GM12878 (cell line): ENCODE results near the gene NLGN1. TPM values are rescaled to one million over a fixed set of nuclear protein-coding genes. Genes with fewer than 3 reads are reported as not detected.

Experiments
- ATAC-seq: fragments of 200-7000 bp; cut with Tn5 transposase; 3 replicates; pipeline ENCODE4 v1.9.1; 2020; ENCODE audit warnings: mild to moderate bottlenecking, moderate library complexity
- BruUV-seq: library from RNA; stranded (reverse); fragments of 400-500 nt; replicated peaks from 2 replicates; lab custom pipeline; 2021; lab: Mats Ljungman, UMichigan
- CTCF ChIA-PET: fragments of 300-600 bp; sonication (Branson Sonifier 250); formaldehyde crosslinking; extraction: SDS; loops from one replicate; lab custom pipeline; 2021; ENCODE audit warnings: inconsistent platforms; lab: Yijun Ruan, JAX
- POLR2A ChIA-PET: fragments of 350-600 bp; formaldehyde crosslinking; extraction: SDS; loops from one replicate; lab custom pipeline; 2021; ENCODE audit warnings: inconsistent platforms; lab: Charles Lee
- RAD21 ChIA-PET: fragments of 300-600 bp; sonication (Branson Sonifier 250); formaldehyde crosslinking; loops from one replicate; lab custom pipeline; 2023; ENCODE audit warnings: antibody characterized with exemption; ENCODE audit not compliant: unreplicated experiment; lab: Charles Lee
- SMC1A ChIA-PET: fragments of 300-600 bp; sonication (Branson Sonifier 250); formaldehyde crosslinking; loops from one replicate; lab custom pipeline; 2023; ENCODE audit not compliant: unreplicated experiment, uncharacterized antibody; lab: Charles Lee
- DNase-seq: peaks from one replicate; pipeline ENCODE4 v3.0.0-alpha.2; 2011; ENCODE audit warnings: low read depth, low spot score
- FAIRE-seq: peaks from 3 replicates; lab custom pipeline; 2011; peaks lifted over from hg19 to GRCh38; lab: Jason Lieb, UNC
- H2AFZ ChIP-seq: 2 replicates; pipeline ENCODE4 v1.6.0; 2011; ENCODE audit warnings: low read depth, low read length, control low read depth; ENCODE audit not compliant: control insufficient read depth
- H3K27ac ChIP-seq: 2 replicates; pipeline ENCODE4 v1.5.1; 2011; ENCODE audit warnings: control low read depth; ENCODE audit not compliant: control insufficient read depth, insufficient read depth
- H3K27me3 ChIP-seq, 2 experiments: replicated peaks in 1 of 2; 2 replicates each; pipeline versions ENCODE4 v1.6.0 to v1.6.1; 2011; ENCODE audit warnings: low read length in 1 of 2; ENCODE audit not compliant: control insufficient read depth in 2 of 2, insufficient read depth in 2 of 2
- H3K36me3 ChIP-seq, 2 experiments: 2 replicates each; pipeline ENCODE4 v1.5.1; 2011; ENCODE audit warnings: low read length in 1 of 2; ENCODE audit not compliant: control insufficient read depth in 2 of 2, insufficient read depth in 2 of 2
- H3K4me1 ChIP-seq: 2 replicates; pipeline ENCODE4 v1.6.1; 2011; ENCODE audit warnings: mild to moderate bottlenecking, low read length, moderate library complexity, mixed read lengths; ENCODE audit not compliant: control insufficient read depth, insufficient read depth
- H3K4me2 ChIP-seq: 2 replicates; pipeline ENCODE4 v1.6.0; 2011; ENCODE audit warnings: control low read depth; ENCODE audit not compliant: control insufficient read depth, insufficient read depth
- H3K4me3 ChIP-seq: fragments of 200-600 bp; sonication (generic); 2 replicates; pipeline ENCODE4 v1.5.1; 2016
- H3K79me2 ChIP-seq: 2 replicates; pipeline ENCODE4 v1.6.0; 2011; ENCODE audit warnings: low read length; ENCODE audit not compliant: control insufficient read depth, insufficient read depth
- H3K9ac ChIP-seq: 2 replicates; pipeline ENCODE4 v1.8.0; 2011; ENCODE audit warnings: low read length, control low read depth, mixed read lengths; ENCODE audit not compliant: control insufficient read depth, insufficient read depth
- H3K9me3 ChIP-seq: replicated peaks from 3 replicates; pipeline ENCODE4 v1.5.1; 2011; ENCODE audit warnings: mild to moderate bottlenecking, low read length; ENCODE audit not compliant: control insufficient read depth, insufficient read depth
- H4K20me1 ChIP-seq: 2 replicates; pipeline ENCODE4 v1.6.0; 2011; ENCODE audit not compliant: control insufficient read depth, insufficient read depth
- IKZF2 ChIP-seq, 2 experiments: fragments of 450-650 bp; IDR thresholded peaks; 2 replicates each; pipeline ENCODE4 v1.6.1; 2017; ENCODE audit warnings: mild to moderate bottlenecking in 2 of 2, moderate library complexity in 2 of 2
- JUNB ChIP-seq: IDR thresholded peaks from 2 replicates; pipeline ENCODE4 v1.6.1; 2016; ENCODE audit warnings: antibody characterized with exemption, mild to moderate bottlenecking
- MEF2A ChIP-seq: IDR thresholded peaks from 2 replicates; pipeline ENCODE4 v1.6.1; 2011; ENCODE audit warnings: low read depth, mild to moderate bottlenecking, low read length, moderate library complexity; ENCODE audit not compliant: insufficient read depth
- ZBTB11 ChIP-seq: fragments of 450-650 bp; formaldehyde crosslinking; IDR thresholded peaks from 2 replicates; pipeline ENCODE4 v1.5.0; 2022; ENCODE audit warnings: mild to moderate bottlenecking, missing genetic modification characterization
- ZZZ3 ChIP-seq: IDR thresholded peaks from 2 replicates; pipeline ENCODE4 v1.6.1; 2011; ENCODE audit warnings: low read depth; ENCODE audit not compliant: control insufficient read depth, insufficient read length
- WGBS: methylation state at CpG from one replicate; pipeline ENCODE4 v1.1.6; 2016; ENCODE audit warnings: low lambda C conversion rate; ENCODE audit not compliant: insufficient replicate concordance, insufficient coverage; ENCODE audit errors: missing lambda C conversion rate; 5-methylcytosine and 5-hydroxymethylcytosine counted together
- in situ Hi-C: fragments of 300-500 bp; cut with MboI; formaldehyde crosslinking; loops from 9 replicates; pipeline ENCODE4 v1.14.3; 2018; ENCODE audit warnings: mixed read lengths
- intact Hi-C: fragments of 100-400 bp; cut with micrococcal nuclease; formaldehyde crosslinking; loops from one replicate; pipeline ENCODE4 v1.14.2; 2022; ENCODE audit not compliant: unreplicated experiment
- polyA plus RNA-seq, 11 experiments: library from polyadenylated mRNA; depleted of rRNA in 4 of 11; unstranded in 6 of 11; stranded (reverse) in 5 of 11; fragments of >200 nt; fragmentation: Nextera tagmentation in 4 of 11; fragmentation: Illumina TruSeq in 1 of 11; extraction: Ambion mirVana in 4 of 11; extraction: Trizol in 1 of 11; gene quantifications; 1 replicate in 1 of 11; 2 replicates in 10 of 11; pipeline versions ENCODE4 v1.2.1 to v1.2.3, GENCODE V29; 2011 to 2016; ENCODE audit warnings: inconsistent platforms in 2 of 11, missing spikeins in 2 of 11, low read depth in 1 of 11
- total RNA-seq, 4 experiments: library from RNA; depleted of rRNA in 3 of 4; stranded (reverse); fragments of >200 nt in 3 of 4; fragmentation: Illumina TruSeq in 1 of 4; extraction: Trizol in 1 of 4; gene quantifications; 2 replicates each; pipeline versions ENCODE4 v1.2.1 to v1.2.3, GENCODE V29; 2013 to 2021
- TF ChIP-seq, protein P1 (sequence below): IDR thresholded peaks from 2 replicates; pipeline ENCODE4 v1.6.1; 2011; ENCODE audit warnings: low read depth, low read length, improper control_type of control experiment, borderline replicate concordance

Gene NLGN1
- total and polyA plus RNA-seq, 10 of the 15 experiments (the other 5 are each of a cell fraction or from before 2014, with no cell fraction given) = not detected

DNA sequence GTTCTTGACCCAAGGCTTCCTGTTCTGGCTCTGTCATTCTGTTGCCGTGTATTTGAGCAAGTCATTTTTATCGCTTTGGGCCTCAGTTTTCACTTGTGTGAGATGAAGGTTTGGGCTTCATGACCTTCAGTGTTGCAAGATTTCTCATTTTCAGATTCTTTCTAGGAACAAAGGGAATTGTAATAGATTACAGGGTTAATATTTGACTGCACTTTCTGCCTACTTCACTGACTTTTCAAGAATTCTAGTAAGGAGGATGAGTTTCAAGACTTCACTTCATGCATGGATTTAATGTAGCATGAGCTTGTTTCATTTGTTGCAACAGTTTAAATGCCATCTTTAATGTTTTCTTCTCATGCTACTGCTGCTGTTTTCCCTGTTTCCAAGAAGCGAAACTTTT is 226.5 kb downstream of the NLGN1 start (continued):
- TF ChIP-seq MEF2A = no peak
- TF ChIP-seq IKZF2 (IDR thresholded peaks at IDR 0.05) = no peak

GRCh38 chr3:173630849-173631248 is 233.3 kb downstream of the NLGN1 start:
- H3K4me1 ChIP-seq = no peaks in the 10 kb centered on the region
- ATAC-seq = no peak
- no peak overlapping the region for H3K4me2 ChIP-seq
- no peaks in the 10 kb centered on the region for H4K20me1 ChIP-seq
- SMC1A ChIA-PET = no interaction called here
- H3K9ac ChIP-seq = no peak overlapping the region
- no peaks in the 10 kb centered on the region for H3K27me3 ChIP-seq
- RAD21 ChIA-PET = no interaction called here
- TF ChIP-seq ZZZ3 (no peak), JUNB (no peak), ZBTB11 (CRISPR knock-in tag) (no peak)
- TF ChIP-seq, protein P1, sequence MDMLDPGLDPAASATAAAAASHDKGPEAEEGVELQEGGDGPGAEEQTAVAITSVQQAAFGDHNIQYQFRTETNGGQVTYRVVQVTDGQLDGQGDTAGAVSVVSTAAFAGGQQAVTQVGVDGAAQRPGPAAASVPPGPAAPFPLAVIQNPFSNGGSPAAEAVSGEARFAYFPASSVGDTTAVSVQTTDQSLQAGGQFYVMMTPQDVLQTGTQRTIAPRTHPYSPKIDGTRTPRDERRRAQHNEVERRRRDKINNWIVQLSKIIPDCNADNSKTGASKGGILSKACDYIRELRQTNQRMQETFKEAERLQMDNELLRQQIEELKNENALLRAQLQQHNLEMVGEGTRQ = no peak
- in situ Hi-C loops = no loop called here
- H3K79me2 ChIP-seq = no peaks in the 10 kb centered on the region
- no peak overlapping the region for H3K4me3 ChIP-seq
- POLR2A ChIA-PET = no interaction called here
- BruUV-seq = no TSS peak
- H3K27ac ChIP-seq = no peak overlapping the region
- WGBS = 28% methylated on average over 2 of the region's 2 CpGs
- intact Hi-C loops = no loop called here
- H3K9me3 ChIP-seq = no peaks in the 10 kb centered on the region
- CTCF ChIA-PET = no interaction called here
- H2AFZ ChIP-seq = no peak overlapping the region
- no peak for FAIRE-seq
- H3K36me3 ChIP-seq = no peaks in the 10 kb centered on the region
- no peak for DNase-seq
